Osteoblast (primary cell): ENCODE data around the gene NOS1AP. TPM values are rescaled to one million over a fixed set of nuclear protein-coding genes. Genes with fewer than 3 reads are reported as not detected.

Experiments used
- DNase-seq: peaks from one replicate; pipeline ENCODE4 v3.0.0; 2011; ENCODE audit warnings: low spot score, mixed read lengths; ENCODE audit not compliant: insufficient read length; ENCODE audit errors: missing footprints
- H2AFZ ChIP-seq: 2 replicates; pipeline ENCODE4 v1.6.0; 2011; ENCODE audit warnings: mild to moderate bottlenecking, low read length
- H3K27ac ChIP-seq: 2 replicates; pipeline ENCODE4 v1.5.1; 2011; ENCODE audit warnings: mild to moderate bottlenecking, low read depth, low read length, moderate library complexity
- H3K27me3 ChIP-seq: 2 replicates; pipeline ENCODE4 v1.6.0; 2012; ENCODE audit warnings: mild to moderate bottlenecking, control low read depth, inconsistent platforms, low read length, moderate library complexity; ENCODE audit not compliant: insufficient read depth
- H3K36me3 ChIP-seq: 2 replicates; pipeline ENCODE4 v1.5.1; 2011; ENCODE audit warnings: mild to moderate bottlenecking, low read length, control low read depth, moderate library complexity; ENCODE audit not compliant: insufficient read depth
- H3K4me1 ChIP-seq: 2 replicates; pipeline ENCODE4 v1.5.1; 2011; ENCODE audit warnings: mild to moderate bottlenecking, low read length, control low read depth, moderate library complexity; ENCODE audit not compliant: insufficient read depth
- H3K4me2 ChIP-seq: 2 replicates; pipeline ENCODE4 v1.6.0; 2011; ENCODE audit warnings: mild to moderate bottlenecking, low read length; ENCODE audit not compliant: insufficient read depth
- H3K4me3 ChIP-seq: fragments of 200-600 bp; sonication (generic); 3 replicates; pipeline ENCODE4 v1.5.1; 2012; ENCODE audit warnings: mild to moderate bottlenecking, low read length, inconsistent platforms; ENCODE audit not compliant: insufficient read depth
- H3K79me2 ChIP-seq: 2 replicates; pipeline ENCODE4 v1.6.0; 2012; ENCODE audit warnings: mild to moderate bottlenecking, low read length, control low read depth, inconsistent platforms; ENCODE audit not compliant: insufficient read depth
- H3K9me3 ChIP-seq: 2 replicates; pipeline ENCODE4 v1.5.1; 2011; ENCODE audit warnings: low read depth, low read length, control low read depth
- H4K20me1 ChIP-seq: 2 replicates; pipeline ENCODE4 v1.6.0; 2012; ENCODE audit warnings: mild to moderate bottlenecking, low read length, control low read depth; ENCODE audit not compliant: insufficient read depth
- CTCF ChIP-seq: IDR thresholded peaks from 2 replicates; pipeline ENCODE4 v1.5.1; 2011; ENCODE audit warnings: mild to moderate bottlenecking, low read depth, low read length, moderate library complexity; ENCODE audit errors: extremely low read depth
- total RNA-seq: library from RNA; depleted of rRNA; stranded (reverse); fragments of >200 nt; gene quantifications from 2 replicates; pipeline ENCODE4 v1.2.3, GENCODE V29; 2012

Gene NOS1AP
- total RNA-seq, 1 donor, result not detected

- DNase-seq, result no peak
- H3K79me2 ChIP-seq, result no peaks in the 10 kb centered on the region
- no peak overlapping the region for H3K4me3 ChIP-seq
- no peak overlapping the region for H3K4me2 ChIP-seq
- no peak for TF ChIP-seq CTCF
- H4K20me1 ChIP-seq, result no peaks in the 10 kb centered on the region
- H3K36me3 ChIP-seq, result no peaks in the 10 kb centered on the region
- no peak overlapping the region for H3K27ac ChIP-seq
- peaks cover 7% of the 10 kb centered on the region for H3K27me3 ChIP-seq
- no peaks in the 10 kb centered on the region for H3K4me1 ChIP-seq
- H3K9me3 ChIP-seq, result no peaks in the 10 kb centered on the region
- no peak overlapping the region for H2AFZ ChIP-seq
Observed at GRCh38 chr1:162214202-162214601, 144.7 kb downstream of the NOS1AP start.

DNA sequence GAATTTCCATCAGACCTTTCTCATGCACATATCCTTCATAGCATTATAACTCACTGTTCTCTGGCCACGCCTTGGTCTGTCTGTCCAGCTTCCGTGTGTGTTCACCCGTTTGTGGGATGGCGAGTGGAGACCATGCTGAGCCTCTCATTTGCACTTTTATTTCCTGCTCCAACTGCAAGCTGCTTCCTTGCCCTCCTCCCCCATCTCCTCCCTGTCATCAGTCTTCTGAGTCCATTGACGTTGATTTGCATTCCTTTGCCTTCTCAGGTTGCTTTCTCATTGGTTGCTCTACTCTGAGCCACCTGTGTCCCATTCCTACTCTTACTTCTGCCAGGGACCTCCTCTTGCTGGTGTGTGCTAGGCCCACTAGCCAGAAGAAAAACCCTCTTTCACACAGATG is 146.4 kb downstream of the NOS1AP start:
- H3K4me1 ChIP-seq, result no peaks in the 10 kb centered on the region
- DNase-seq, result no peak
- H3K27me3 ChIP-seq, result peaks cover 3% of the 10 kb centered on the region
- no peak overlapping the region for H2AFZ ChIP-seq
- H3K9me3 ChIP-seq, result no peaks in the 10 kb centered on the region
- H3K4me3 ChIP-seq, result no peak overlapping the region
- no peaks in the 10 kb centered on the region for H3K36me3 ChIP-seq
- no peak for TF ChIP-seq CTCF
- no peaks in the 10 kb centered on the region for H3K79me2 ChIP-seq
- no peaks in the 10 kb centered on the region for H4K20me1 ChIP-seq
- no peak overlapping the region for H3K4me2 ChIP-seq
- no peak overlapping the region for H3K27ac ChIP-seq

DNA sequence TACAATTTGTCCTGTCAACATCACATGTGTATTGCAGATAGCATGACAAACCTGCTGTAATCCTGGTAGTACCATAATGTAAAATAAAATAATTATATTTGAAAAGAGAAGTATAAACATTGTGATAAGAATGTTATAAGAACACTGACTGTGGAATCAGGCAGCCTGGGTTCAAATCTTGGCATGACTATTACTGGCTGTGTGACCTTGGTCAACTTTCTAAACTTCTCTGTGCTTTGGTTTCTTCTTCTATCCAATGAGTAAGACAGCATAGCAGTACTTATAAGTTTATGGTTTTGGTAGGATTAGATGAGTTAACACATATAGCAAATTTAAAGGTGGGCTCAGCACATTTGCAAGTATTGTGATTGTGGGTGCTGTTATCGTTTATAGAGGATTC is 147.1 kb downstream of the NOS1AP start:
- H3K36me3 ChIP-seq, result no peaks in the 10 kb centered on the region
- H3K4me2 ChIP-seq, result no peak overlapping the region
- no peak overlapping the region for H3K4me3 ChIP-seq
- no peak for DNase-seq
- H3K9me3 ChIP-seq, result no peaks in the 10 kb centered on the region
- H3K79me2 ChIP-seq, result no peaks in the 10 kb centered on the region
- peaks cover 3% of the 10 kb centered on the region for H3K27me3 ChIP-seq
- no peak overlapping the region for H3K27ac ChIP-seq
- no peak overlapping the region for H2AFZ ChIP-seq
- no peaks in the 10 kb centered on the region for H4K20me1 ChIP-seq
- no peaks in the 10 kb centered on the region for H3K4me1 ChIP-seq
- TF ChIP-seq CTCF, result no peak

DNA sequence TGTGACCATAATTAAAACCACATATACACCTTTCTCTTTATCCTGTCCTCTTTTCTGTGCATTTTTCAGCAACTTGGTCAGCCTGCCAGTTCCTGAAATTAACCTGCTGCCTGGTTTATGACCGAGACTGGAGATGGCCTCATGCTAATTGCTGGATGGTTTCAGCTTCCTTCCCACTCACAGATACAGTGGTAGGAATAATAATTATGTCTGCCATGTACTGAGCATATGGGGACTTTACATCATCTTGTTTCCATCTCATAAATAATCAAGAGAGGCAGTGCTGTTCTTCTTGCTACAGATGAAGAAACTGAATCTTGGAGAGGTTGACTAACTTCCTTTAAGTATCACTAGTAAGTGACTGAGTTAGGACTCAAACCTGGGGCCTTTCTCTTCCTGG is 148.2 kb downstream of the NOS1AP start:
- Histone ChIP-seq H3K4me3 (no peak overlapping the region), H3K27ac (no peak overlapping the region), H2AFZ (no peak overlapping the region), H3K36me3 (no peaks in the 10 kb centered on the region), H3K27me3 (peaks cover 3% of the 10 kb centered on the region), H3K9me3 (no peaks in the 10 kb centered on the region), H3K79me2 (no peaks in the 10 kb centered on the region), H3K4me1 (no peaks in the 10 kb centered on the region), H4K20me1 (no peaks in the 10 kb centered on the region), H3K4me2 (no peak overlapping the region)
- no peak for DNase-seq
- TF ChIP-seq CTCF, result no peak
